Measurements from ENCODE around the gene NOL4L. TPM values are rescaled to one million over a fixed set of nuclear protein-coding genes. Genes with fewer than 3 reads are reported as not detected.

NOL4L gene, protein sequence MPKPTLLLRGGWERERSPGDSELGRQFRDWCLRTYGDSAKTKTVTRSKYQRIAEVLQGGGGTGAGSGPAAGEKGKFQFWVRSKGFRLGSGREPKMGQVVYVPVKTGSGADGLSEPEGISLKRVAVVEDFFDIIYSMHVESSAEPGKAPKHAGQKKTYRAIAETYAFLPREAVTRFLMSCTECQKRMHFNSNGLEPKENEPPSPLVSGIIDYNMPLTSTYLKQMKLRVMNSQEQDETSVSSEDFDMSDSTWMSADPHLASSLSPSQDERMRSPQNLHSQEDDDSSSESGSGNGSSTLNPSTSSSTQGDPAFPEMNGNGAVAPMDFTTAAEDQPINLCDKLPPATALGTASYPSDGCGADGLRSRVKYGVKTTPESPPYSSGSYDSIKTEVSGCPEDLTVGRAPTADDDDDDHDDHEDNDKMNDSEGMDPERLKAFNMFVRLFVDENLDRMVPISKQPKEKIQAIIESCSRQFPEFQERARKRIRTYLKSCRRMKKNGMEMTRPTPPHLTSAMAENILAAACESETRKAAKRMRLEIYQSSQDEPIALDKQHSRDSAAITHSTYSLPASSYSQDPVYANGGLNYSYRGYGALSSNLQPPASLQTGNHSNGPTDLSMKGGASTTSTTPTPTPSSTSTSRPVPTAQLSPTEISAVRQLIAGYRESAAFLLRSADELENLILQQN
- 9.2 and 27.4 TPM in 2 replicates for total RNA-seq

DNA sequence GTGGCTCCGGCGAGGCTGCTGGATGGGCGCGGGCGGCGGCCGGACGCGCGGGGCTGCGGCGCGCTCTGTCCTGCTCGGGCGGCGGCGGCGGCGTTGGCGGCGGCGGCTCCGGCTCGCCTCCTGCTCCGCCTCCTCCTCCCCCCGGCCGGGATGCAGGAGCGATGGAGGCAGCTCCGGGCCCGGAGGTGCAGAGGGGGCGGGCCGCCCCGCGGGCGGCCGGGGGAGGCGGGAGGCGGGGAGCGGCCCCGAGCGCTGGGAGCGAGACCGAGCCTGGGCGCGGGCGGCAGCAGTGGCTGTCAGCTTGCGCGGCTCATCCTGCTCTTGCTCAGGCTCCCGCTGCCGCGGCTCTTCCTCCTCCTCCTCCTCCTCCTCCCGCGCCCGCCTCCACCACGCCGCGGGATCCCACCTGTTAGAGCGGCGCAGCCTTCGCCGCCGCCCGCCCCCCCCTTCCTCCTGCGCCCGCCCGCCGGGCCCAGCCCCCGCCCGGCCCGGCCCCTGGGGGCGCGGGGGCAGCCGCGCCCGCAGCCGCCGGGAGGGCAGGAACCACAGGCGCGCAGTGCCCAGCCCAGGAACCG is at the start of gene NOL4L:
Gene NOL4L (minus strand): TSS at position 323 of the 575 bp plus-strand sequence. CDS start 443 bp downstream, outside the sequence.

Other genes with a start within 250 kb of the NOL4L start
- 20.9 and 21.3 TPM in 2 replicates for gene ASXL1, start 227.0 kb downstream of the NOL4L start, total RNA-seq
- not detected in 2 replicates for gene C20orf203, start 88.6 kb upstream of the NOL4L start, total RNA-seq
- gene COMMD7, start 158.1 kb upstream of the NOL4L start, total RNA-seq: 30.8 and 35.8 TPM in 2 replicates
- 1.7 and 2.7 TPM in 2 replicates for gene DNMT3B, start 177.1 kb upstream of the NOL4L start, total RNA-seq
- 91.1 and 97.7 TPM in 2 replicates for gene MAPRE1, start 234.6 kb upstream of the NOL4L start, total RNA-seq